Heart left ventricle (tissue), 16 donors: ENCODE results near the gene SKAP2. TPM values are rescaled to one million over a fixed set of nuclear protein-coding genes. Genes with fewer than 3 reads are reported as not detected.

Experiments
- ATAC-seq, 4 donors: fragments of 200-7000 bp; cut with Tn5 transposase; one replicate each; pipeline ENCODE4 v1.9.1; 2020 to 2022; ENCODE audit warnings: moderate library complexity in 4 of 4, mild to moderate bottlenecking in 3 of 4, moderate number of reproducible peaks in 1 of 4
- DNase-seq, 5 donors: peaks; one replicate each; pipeline ENCODE4 v3.0.0-alpha.2; 2020
- H3K27ac ChIP-seq, 12 donors: fragments of 200-600 bp; sonication (generic) in 4 of 12; one replicate each; pipeline versions ENCODE4 v1.5.0 to v1.8.0; 2016 to 2022; ENCODE audit warnings: mild to moderate bottlenecking in 2 of 12
- H3K27me3 ChIP-seq, 9 donors: fragments of 200-600 bp; sonication (generic) in 2 of 9; one replicate each; pipeline versions ENCODE4 v1.5.1 to v1.8.0; 2016 to 2022; ENCODE audit warnings: mild to moderate bottlenecking in 3 of 9
- H3K36me3 ChIP-seq, 9 donors: fragments of 200-600 bp; sonication (generic) in 2 of 9; one replicate each; pipeline versions ENCODE4 v1.5.0 to v1.8.0; 2018 to 2022; ENCODE audit warnings: mild to moderate bottlenecking in 2 of 9
- H3K4me1 ChIP-seq, 12 donors: fragments of 200-600 bp; sonication (generic) in 4 of 12; one replicate each; pipeline versions ENCODE4 v1.5.0 to v1.8.0; 2016 to 2022; ENCODE audit warnings: mild to moderate bottlenecking in 3 of 12
- H3K4me3 ChIP-seq, 12 donors: fragments of 200-600 bp; sonication (generic) in 4 of 12; one replicate each; pipeline versions ENCODE4 v1.5.0 to v1.8.0; 2017 to 2022; ENCODE audit warnings: mild to moderate bottlenecking in 9 of 12, moderate library complexity in 4 of 12
- H3K9me3 ChIP-seq, 12 donors: fragments of 200-600 bp; sonication (generic) in 4 of 12; one replicate each; pipeline versions ENCODE4 v1.5.0 to v1.8.0; 2016 to 2022; ENCODE audit warnings: mild to moderate bottlenecking in 1 of 12
- CTCF ChIP-seq, 12 donors: fragments of 200-600 bp; sonication (generic) in 4 of 12; IDR thresholded peaks; one replicate each; pipeline versions ENCODE4 v1.5.0 to v1.8.0; 2018 to 2022; ENCODE audit warnings: antibody characterized with exemption in 12 of 12, mild to moderate bottlenecking in 5 of 12
- POLR2A ChIP-seq, 2 donors: fragments of 450-650 bp; IDR thresholded peaks; one replicate each; pipeline ENCODE4 v1.6.1; 2017; ENCODE audit warnings: antibody characterized with exemption in 2 of 2, mild to moderate bottlenecking in 2 of 2, moderate library complexity in 2 of 2
- WGBS, 4 donors: extraction: QIAGEN DNeasy Blood & Tissue Kit in 2 of 4; methylation state at CpG; one replicate each; pipeline versions ENCODE4 v1.1.5 to v1.1.7; 2013 to 2018; 5-methylcytosine and 5-hydroxymethylcytosine counted together
- intact Hi-C, 10 donors: fragments of 100-400 bp; cut with DNase I; formaldehyde crosslinking; loops; one replicate each; pipeline versions ENCODE4 v1.11.1 to v1.14.2; 2022
- polyA plus RNA-seq, 2 donors: library from polyadenylated mRNA; stranded (reverse); fragments of 200-250 nt; gene quantifications; one replicate each; pipeline ENCODE4 v1.2.3, GENCODE V29; 2013
- total RNA-seq, 9 donors: library from RNA; depleted of rRNA in 2 of 9; stranded (reverse); fragments of >200 nt in 2 of 9; fragmentation: NEBNext Ultra II Directional in 3 of 9; extraction: Animal tissue kit (Norgen Biotek cat#: 25700) in 3 of 9; gene quantifications; one replicate each; pipeline versions ENCODE4 v1.1.0 to v1.2.4, GENCODE V29; 2016 to 2023
- donor health status: ischemic (EF 13 %, LVEDD 7.1; RV severe dilation, severe dysfunction).
- donor health status: healthy with polysubstance abuse.
- donor health status: DM: no; HTN: yes; CAD: no.
- donor health status: DM: no; HTN: no; CAD: no.
- donor health status: ischemic (EF 25% LVEDD 6.9; RV normal size, moderate dysfunction).
- donor health status: ischemic (EF 25% LVEDD 5.7; RV mildly dilated, moderate dysfunction).
- donor health status: healthy.
- donor health status: DM: yes; HTN: yes; CAD: no.
- donor health status: ischemic (EF 35%, LVEDD 5.7; RV mildly dilated, moderate dysfunction).
- donor health status: nonischemic (EF 11% LVEDD 7.7; RV severe dilation, severe dysfunction).
- donor health status: DM: yes; HTN: yes; CAD: no.
- donor health status: PGD.
- donor health status: ischemic (EF 29% LVEDD 5.4; RV normal size, mild dysfunction).
- donor health status: nonischemic (EF 23%, LVEDD 6.1; RV moderate dilation, normal function).

The SKAP2 gene
- total and polyA plus RNA-seq, 11 donors = 0.99 to 17.3 (median 3.6) TPM

- Histone ChIP-seq H3K9me3 (no peaks in the 10 kb centered on the region), H3K4me1 (peaks cover 0 to 19% (median 0%) of the 10 kb centered on the region in 12 donors), H3K27ac (no peak overlapping the region), H3K4me3 (no peak overlapping the region), H3K36me3 (no peaks in the 10 kb centered on the region), H3K27me3 (peaks cover 0 to 34% (median 0%) of the 10 kb centered on the region in 9 donors)
- no peak for ATAC-seq
- TF ChIP-seq CTCF (IDR thresholded peaks at IDR 0.05) (no peak), POLR2A (IDR thresholded peaks at IDR 0.05) (no peak)
- no peak for DNase-seq
- intact Hi-C loops = loop anchor here in 3 of 10 donors (2.0 to 5.0 kb wide), 3 partner anchors 459 to 480 kb away; partner anchors contain the start of gene HOXA5 (in 1 of the 3)
- 86 to 93% (median 90%) methylated on average over 1 of the region's 1 CpG for WGBS, 4 donors
Observed at GRCh38 chr7:26683277-26683676, 181.1 kb downstream of the SKAP2 start.

- H3K27ac ChIP-seq = no peak overlapping the region
Observed at GRCh38 chr7:26681819-26682418, 182.5 kb downstream of the SKAP2 start.

GRCh38 chr7:26680587-26680986, 183.8 kb downstream of the SKAP2 start:
- H3K9me3 ChIP-seq = no peaks in the 10 kb centered on the region
- no peak for DNase-seq
- H3K4me3 ChIP-seq = no peak overlapping the region
- H3K27ac ChIP-seq = no peak overlapping the region
- H3K36me3 ChIP-seq = no peaks in the 10 kb centered on the region
- H3K27me3 ChIP-seq = peaks cover 0 to 35% (median 0%) of the 10 kb centered on the region in 9 donors
- no peak for ATAC-seq
- peaks cover 0 to 15% (median 0%) of the 10 kb centered on the region in 12 donors for H3K4me1 ChIP-seq
- TF ChIP-seq CTCF (IDR thresholded peaks at IDR 0.05) (no peak), POLR2A (IDR thresholded peaks at IDR 0.05) (no peak)
- intact Hi-C loops = loop anchor here in 1 of 10 donors (5.0 kb wide), 1 partner anchor 462 kb away; the partner anchor contains the start of gene HOXA5
- WGBS, 4 donors = 96% methylated on average over 1 of the region's 1 CpG

More at GRCh38 chr7:26681819-26682418, 182.5 kb downstream of the SKAP2 start:
- H3K4me3 ChIP-seq = no peak overlapping the region
- H3K4me1 ChIP-seq = peaks cover 0 to 19% (median 0%) of the 10 kb centered on the region in 12 donors
- WGBS, 4 donors = 39 to 57% (median 47%) methylated on average over 3 of the region's 3 CpGs
- H3K9me3 ChIP-seq = no peaks in the 10 kb centered on the region
- DNase-seq (no peak), ATAC-seq (no peak)
- H3K27me3 ChIP-seq = peaks cover 0 to 35% (median 0%) of the 10 kb centered on the region in 9 donors
- no peak for TF ChIP-seq POLR2A (IDR thresholded peaks at IDR 0.05)
- TF ChIP-seq CTCF (IDR thresholded peaks at IDR 0.05) = peak; percentile 42 to 86 (median 72)
- H3K36me3 ChIP-seq = no peaks in the 10 kb centered on the region
- intact Hi-C loops = loop anchor here in 4 of 10 donors (1.0 to 5.0 kb wide), 4 partner anchors 460 to 481 kb away; partner anchors contain the start of gene HOXA5 (in 1 of the 4)

- peaks cover 0 to 5% (median 0%) of the 10 kb centered on the region in 12 donors for H3K4me1 ChIP-seq
- WGBS, 4 donors = 90 to 94% (median 93%) methylated on average over 4 of the region's 4 CpGs
- no peak for TF ChIP-seq POLR2A (IDR thresholded peaks at IDR 0.05)
- TF ChIP-seq CTCF (IDR thresholded peaks at IDR 0.05) = no peak
- ATAC-seq (no peak), DNase-seq (no peak)
- H3K27ac ChIP-seq = no peak overlapping the region
- peaks cover 0 to 46% (median 0%) of the 10 kb centered on the region in 9 donors for H3K27me3 ChIP-seq
- H3K9me3 ChIP-seq = no peaks in the 10 kb centered on the region
- intact Hi-C loops = no loop called here
- no peak overlapping the region for H3K4me3 ChIP-seq
- no peaks in the 10 kb centered on the region for H3K36me3 ChIP-seq
Observed at GRCh38 chr7:26675143-26675887, 189.1 kb downstream of the SKAP2 start.
